NB4 (cell line): ENCODE results near the gene LRIT3.

ENCODE experiments used
- CTCF ChIP-seq: IDR thresholded peaks from one replicate; pipeline ENCODE4 v1.5.1; 2012; ENCODE audit warnings: low read depth, low read length
- MAX ChIP-seq: IDR thresholded peaks from 2 replicates; pipeline ENCODE4 v1.6.1; 2011; ENCODE audit warnings: low read depth, low read length
- POLR2A ChIP-seq: IDR thresholded peaks from 2 replicates; pipeline ENCODE4 v1.6.1; 2011; ENCODE audit warnings: mild to moderate bottlenecking; ENCODE audit not compliant: insufficient read length; ENCODE audit errors: extremely low read depth

GRCh38 chr4:109833756-109834155, 14.2 kb upstream of the LRIT3 start:
- no peak for TF ChIP-seq CTCF
- TF ChIP-seq POLR2A: no peak
- TF ChIP-seq MAX: no peak
